H9 (cell line): ENCODE data around the gene SLCO2A1. TPM values are rescaled to one million over a fixed set of nuclear protein-coding genes. Genes with fewer than 3 reads are reported as not detected.

Source experiments
- DNase-seq: peaks from one replicate; pipeline ENCODE4 v3.0.0-alpha.2; 2017
- H2AFZ ChIP-seq: one replicate; pipeline ENCODE4 v1.6.1; 2013; ENCODE audit warnings: mild to moderate bottlenecking, low read length, control low read depth, moderate library complexity
- H2AK5ac ChIP-seq: 2 replicates; pipeline ENCODE4 v1.6.1; 2013; ENCODE audit warnings: low read length, control low read depth, mixed read lengths; ENCODE audit not compliant: insufficient read length
- H2BK120ac ChIP-seq: one replicate; pipeline ENCODE4 v1.6.1; 2013; ENCODE audit warnings: low read depth, mild to moderate bottlenecking, low read length, control low read depth, inconsistent platforms; ENCODE audit not compliant: poor library complexity, severe bottlenecking
- H2BK12ac ChIP-seq: 2 replicates; pipeline ENCODE4 v1.6.1; 2013; ENCODE audit warnings: low read length, control low read depth, mixed read lengths, low read depth; ENCODE audit not compliant: insufficient read length
- H2BK15ac ChIP-seq: 2 replicates; pipeline ENCODE4 v1.6.1; 2013; ENCODE audit warnings: low read depth, low read length, control low read depth
- H2BK20ac ChIP-seq: one replicate; pipeline ENCODE4 v1.6.1; 2013; ENCODE audit warnings: low read depth, mild to moderate bottlenecking, low read length, control low read depth, inconsistent platforms; ENCODE audit not compliant: poor library complexity, severe bottlenecking
- H2BK5ac ChIP-seq: 2 replicates; pipeline ENCODE4 v1.6.1; 2013; ENCODE audit warnings: low read length, control low read depth, mixed read lengths; ENCODE audit not compliant: insufficient read length
- H3K14ac ChIP-seq: 2 replicates; pipeline ENCODE4 v1.6.1; 2013; ENCODE audit warnings: low read length, control low read depth; ENCODE audit not compliant: insufficient read depth
- H3K18ac ChIP-seq: 2 replicates; pipeline ENCODE4 v1.6.1; 2013; ENCODE audit warnings: low read depth, mild to moderate bottlenecking, mixed read lengths, low read length, control low read depth; ENCODE audit not compliant: insufficient read length
- H3K23ac ChIP-seq: 2 replicates; pipeline ENCODE4 v1.6.1; 2013; ENCODE audit warnings: low read length, control low read depth, mixed read lengths, low read depth; ENCODE audit not compliant: insufficient read length
- H3K23me2 ChIP-seq: 2 replicates; pipeline ENCODE4 v1.6.1; 2013; ENCODE audit warnings: low read depth, mild to moderate bottlenecking, mixed read lengths, low read length, control low read depth; ENCODE audit not compliant: insufficient read length, poor library complexity, severe bottlenecking
- H3K27ac ChIP-seq: 2 replicates; pipeline ENCODE4 v1.5.1; 2013; ENCODE audit warnings: low read length, control low read depth, mixed read lengths, low read depth; ENCODE audit not compliant: insufficient read length
- H3K27me3 ChIP-seq: 2 replicates; pipeline ENCODE4 v1.6.1; 2013; ENCODE audit warnings: low read length, control low read depth, inconsistent platforms; ENCODE audit not compliant: insufficient read depth
- H3K4ac ChIP-seq: 2 replicates; pipeline ENCODE4 v1.6.1; 2013; ENCODE audit warnings: low read depth, mild to moderate bottlenecking, control low read depth, inconsistent platforms, low read length, moderate library complexity
- H3K4me1 ChIP-seq: 2 replicates; pipeline ENCODE4 v1.6.1; 2013; ENCODE audit warnings: low read length, control low read depth, inconsistent platforms; ENCODE audit not compliant: insufficient read depth
- H3K4me2 ChIP-seq: 2 replicates; pipeline ENCODE4 v1.6.1; 2013; ENCODE audit warnings: low read length, control low read depth, mixed read lengths; ENCODE audit not compliant: insufficient read length, insufficient read depth
- H3K56ac ChIP-seq: 2 replicates; pipeline ENCODE4 v1.6.1; 2013; ENCODE audit warnings: low read depth, mild to moderate bottlenecking, mixed read lengths, low read length, control low read depth; ENCODE audit not compliant: insufficient read length
- H3K79me1 ChIP-seq: 2 replicates; pipeline ENCODE4 v1.6.1; 2013; ENCODE audit warnings: low read depth, mild to moderate bottlenecking, moderate library complexity, low read length, control low read depth, inconsistent platforms; ENCODE audit not compliant: insufficient read depth, poor library complexity, severe bottlenecking
- H3K79me2 ChIP-seq: 2 replicates; pipeline ENCODE4 v1.6.1; 2013; ENCODE audit warnings: low read length, control low read depth, inconsistent platforms; ENCODE audit not compliant: insufficient read depth
- H3K9ac ChIP-seq: 2 replicates; pipeline ENCODE4 v1.6.1; 2013; ENCODE audit warnings: low read length, control low read depth, mixed read lengths; ENCODE audit not compliant: insufficient read length; ENCODE audit errors: extremely low read depth
- H3K9me3 ChIP-seq: one replicate; pipeline ENCODE4 v1.6.1; 2013; ENCODE audit warnings: low read depth, low read length, inconsistent platforms; ENCODE audit not compliant: control insufficient read depth
- H3T11ph ChIP-seq: one replicate; pipeline ENCODE4 v1.6.1; 2013; ENCODE audit warnings: mild to moderate bottlenecking, low read length, control low read depth, inconsistent platforms
- H4K20me1 ChIP-seq: one replicate; pipeline ENCODE4 v1.6.1; 2013; ENCODE audit not compliant: control insufficient read depth, insufficient read length, insufficient read depth
- H4K5ac ChIP-seq: 2 replicates; pipeline ENCODE4 v1.6.1; 2013; ENCODE audit warnings: low read depth, mild to moderate bottlenecking, mixed read lengths, low read length, control low read depth; ENCODE audit not compliant: insufficient read length
- H4K8ac ChIP-seq: replicated peaks from 2 replicates; pipeline ENCODE4 v1.6.1; 2013; ENCODE audit warnings: low read length, control low read depth, mixed read lengths, low read depth; ENCODE audit not compliant: insufficient read length
- H4K91ac ChIP-seq: 2 replicates; pipeline ENCODE4 v1.6.1; 2013; ENCODE audit warnings: low read depth, mild to moderate bottlenecking, moderate library complexity, mixed read lengths, low read length, control low read depth; ENCODE audit not compliant: insufficient read length
- H3K27ac Mint-ChIP-seq, 3 experiments: 2 replicates in 2 of 3; 3 replicates in 1 of 3; pipeline ENCODE4 v1.8.0; 2020 to 2021; ENCODE audit warnings: mixed read lengths in 3 of 3, mild to moderate bottlenecking in 1 of 3, moderate library complexity in 1 of 3
- H3K27me3 Mint-ChIP-seq: 2 replicates; pipeline ENCODE4 v1.8.0; 2021; ENCODE audit warnings: low read depth, mild to moderate bottlenecking, moderate library complexity, mixed read lengths
- H3K36me3 Mint-ChIP-seq, 3 experiments: 2 replicates in 2 of 3; 3 replicates in 1 of 3; pipeline ENCODE4 v1.8.0; 2020 to 2021; ENCODE audit warnings: low read depth in 3 of 3, mixed read lengths in 3 of 3; ENCODE audit not compliant: insufficient read depth in 1 of 3
- H3K4me1 Mint-ChIP-seq, 2 experiments: 2 replicates each; pipeline ENCODE4 v1.8.0; 2020; ENCODE audit warnings: mixed read lengths in 2 of 2
- H3K4me3 Mint-ChIP-seq, 2 experiments: 2 replicates in 1 of 2; 3 replicates in 1 of 2; pipeline ENCODE4 v1.8.0; 2020 to 2021; ENCODE audit warnings: mild to moderate bottlenecking in 2 of 2, mixed read lengths in 2 of 2, moderate library complexity in 1 of 2
- H3K9me3 Mint-ChIP-seq, 2 experiments: 2 replicates in 1 of 2; 3 replicates in 1 of 2; pipeline ENCODE4 v1.8.0; 2020; ENCODE audit warnings: mild to moderate bottlenecking in 2 of 2, mixed read lengths in 2 of 2, moderate library complexity in 1 of 2
- CTCF ChIP-seq: fragments of 200-600 bp; sonication (generic); conservative IDR thresholded peaks from 3 replicates; pipeline ENCODE4 v1.8.0; 2021; ENCODE audit warnings: antibody characterized with exemption, mild to moderate bottlenecking
- WGBS: extraction: QIAGEN DNeasy Blood & Tissue Kit; methylation state at CpG from one replicate; pipeline ENCODE4 v1.1.7; 2013; ENCODE audit warnings: missing lambda C conversion rate, low lambda C conversion rate, mixed read lengths; ENCODE audit not compliant: insufficient read length; ENCODE audit errors: extremely low coverage; 5-methylcytosine and 5-hydroxymethylcytosine counted together
- total RNA-seq: library from RNA; stranded (reverse); gene quantifications from 2 replicates; pipeline ENCODE4 v1.2.1, GENCODE V29; 2021

The SLCO2A1 gene
- total RNA-seq, 1 experiment from 2014 or later: 0.98 TPM

DNA sequence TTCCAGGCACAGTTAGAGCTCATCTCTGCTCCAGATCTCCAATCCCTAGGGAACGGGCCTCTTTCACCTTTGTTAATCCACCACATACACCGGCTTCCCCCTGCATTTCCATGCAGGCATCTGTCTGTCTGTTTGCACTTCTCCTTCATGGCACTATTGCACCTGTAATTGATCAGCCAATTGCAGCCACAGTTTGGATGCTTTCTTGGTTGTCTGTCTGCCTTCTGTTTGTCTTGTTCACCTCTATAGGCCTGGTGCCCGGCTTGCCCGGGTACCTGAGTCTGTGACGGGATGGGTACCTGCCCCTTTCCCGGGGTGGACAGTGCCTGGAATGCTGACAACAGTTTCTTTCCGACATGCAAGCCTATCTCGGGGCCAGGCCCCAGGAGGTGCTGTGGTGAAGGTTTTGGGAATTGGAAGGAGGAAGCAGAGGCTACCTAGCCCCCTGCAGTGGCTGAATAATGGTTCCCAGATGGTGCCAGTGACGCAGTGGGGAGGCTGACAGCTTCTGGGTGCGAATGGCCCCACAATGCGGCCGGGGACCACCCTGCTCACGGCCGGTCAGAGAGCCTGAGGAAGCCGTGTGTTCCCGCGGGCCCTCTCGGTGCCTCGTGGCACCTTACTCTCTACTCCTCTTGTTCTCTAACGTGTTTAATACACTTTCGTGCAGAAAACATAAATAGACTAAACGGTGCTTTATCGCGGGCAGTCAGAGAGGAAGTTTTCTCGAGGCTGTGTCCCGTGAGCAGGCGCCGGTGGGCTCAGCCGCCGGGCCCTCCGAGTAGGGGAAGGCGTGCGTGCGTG, 102.8 kb downstream of the SLCO2A1 start:
- Histone ChIP-seq H2BK5ac (no peak overlapping the region), H3K23me2 (peaks cover 5% of the 10 kb centered on the region), H3K9ac (no peak overlapping the region), H3K27me3 (no peaks in the 10 kb centered on the region; the same call in 1 of the 2 replicates), H2BK120ac (no peak overlapping the region), H3K18ac (no peak overlapping the region), H4K20me1 (no peaks in the 10 kb centered on the region), H3K4me2 (peak overlapping the region; percentile 41), H3K23ac (no peak overlapping the region), H3K27ac (no peak overlapping the region), H3K79me2 (no peaks in the 10 kb centered on the region), H2BK20ac (no peak overlapping the region), H3K56ac (no peak overlapping the region), H2AFZ (no peak overlapping the region), H3K14ac (no peak overlapping the region), H4K8ac (no peak overlapping the region), H2AK5ac (no peak overlapping the region), H3K4ac (no peak overlapping the region), H3K4me1 (no peaks in the 10 kb centered on the region), H2BK15ac (no peak overlapping the region), H4K91ac (no peak overlapping the region), H4K5ac (no peak overlapping the region), H3K9me3 (no peaks in the 10 kb centered on the region), H2BK12ac (no peak overlapping the region), H3K79me1 (no peaks in the 10 kb centered on the region), H3T11ph (no peak overlapping the region)
- WGBS: no CpG with 5 or more reads among the region's 34 CpGs
- H3K27me3 Mint-ChIP-seq: peaks cover 33% of the 10 kb centered on the region
- peaks cover 15 to 16% of the 10 kb centered on the region in 2 experiments for H3K4me1 Mint-ChIP-seq
- peak; percentile 68 for DNase-seq
- peak overlapping the region in 1 of 3 experiments; percentile 10; a peak in 1 of 7 replicates for H3K27ac Mint-ChIP-seq
- H3K36me3 Mint-ChIP-seq: no peaks in the 10 kb centered on the region; a peak in 1 of 7 replicates
- TF ChIP-seq CTCF: peak; percentile 29; the same call in 2 of the 3 replicates
- peak overlapping the region; percentile 60 to 76 for H3K4me3 Mint-ChIP-seq
- H3K9me3 Mint-ChIP-seq: peaks cover 0 to under 1% of the 10 kb centered on the region in 2 experiments; a peak in 1 of 5 replicates
